Type B pancreatic cell (in vitro differentiated cells): ENCODE data around the gene CD99L2. TPM values are rescaled to one million over a fixed set of nuclear protein-coding genes. Genes with fewer than 3 reads are reported as not detected.

Experiments
- DNase-seq: peaks from one replicate; pipeline ENCODE4 v3.0.0; 2021; ENCODE audit warnings: mixed read lengths; ENCODE audit not compliant: unreplicated experiment; ENCODE audit errors: extremely low spot score
- H3K27ac Mint-ChIP-seq: 2 replicates; pipeline ENCODE4 v1.8.0; 2021; ENCODE audit warnings: mild to moderate bottlenecking, mixed read lengths
- H3K27me3 Mint-ChIP-seq: 2 replicates; pipeline ENCODE4 v1.8.0; 2021; ENCODE audit warnings: mixed read lengths
- H3K36me3 Mint-ChIP-seq: 2 replicates; pipeline ENCODE4 v1.8.0; 2021; ENCODE audit warnings: mixed read lengths
- H3K4me1 Mint-ChIP-seq: one replicate; pipeline ENCODE4 v1.8.0; 2021; ENCODE audit warnings: mixed read lengths; ENCODE audit not compliant: unreplicated experiment
- H3K4me3 Mint-ChIP-seq: 2 replicates; pipeline ENCODE4 v1.8.0; 2021; ENCODE audit warnings: mild to moderate bottlenecking, mixed read lengths
- H3K9me3 Mint-ChIP-seq: 2 replicates; pipeline ENCODE4 v1.8.0; 2021; ENCODE audit warnings: mixed read lengths
- total RNA-seq: library from RNA; stranded (reverse); gene quantifications from 2 replicates; pipeline ENCODE4 v1.2.1, GENCODE V29; 2021; ENCODE audit warnings: low replicate concordance
- TF ChIP-seq, protein P1 (sequence below): fragments of 200-600 bp; sonication (generic); conservative IDR thresholded peaks from 2 replicates; pipeline ENCODE4 v1.5.0; 2021; ENCODE audit warnings: antibody characterized with exemption, mild to moderate bottlenecking

The CD99L2 gene
- total RNA-seq, 1 donor from 2014 or later: 35.1 TPM

DNA sequence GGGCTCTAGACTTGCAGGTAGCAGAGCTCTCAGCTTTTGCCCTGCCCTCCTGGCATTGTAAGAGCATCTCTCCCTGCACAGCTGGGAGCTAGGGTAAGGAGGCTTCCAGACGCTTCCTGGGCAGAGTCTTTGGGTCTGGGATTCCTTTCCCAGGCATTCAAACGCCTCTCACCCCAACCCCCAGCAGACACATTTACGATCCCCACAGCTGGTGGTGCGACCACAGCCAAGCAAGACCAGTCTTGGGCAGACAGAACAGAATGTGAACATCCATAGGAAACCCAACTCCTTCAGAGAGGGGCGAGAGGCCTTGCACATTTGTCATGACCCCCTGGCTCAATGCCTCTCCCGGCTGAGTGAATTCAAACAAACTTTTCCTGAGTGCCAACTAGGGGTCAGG, 38.1 kb upstream of the CD99L2 start:
- DNase-seq: no peak
- Mint-ChIP-seq H3K27me3 (peaks cover 4% of the 10 kb centered on the region), H3K36me3 (no peaks in the 10 kb centered on the region), H3K27ac (no peak overlapping the region), H3K9me3 (peaks cover 6% of the 10 kb centered on the region), H3K4me1 (no peaks in the 10 kb centered on the region), H3K4me3 (no peak overlapping the region)
- TF ChIP-seq, protein P1, sequence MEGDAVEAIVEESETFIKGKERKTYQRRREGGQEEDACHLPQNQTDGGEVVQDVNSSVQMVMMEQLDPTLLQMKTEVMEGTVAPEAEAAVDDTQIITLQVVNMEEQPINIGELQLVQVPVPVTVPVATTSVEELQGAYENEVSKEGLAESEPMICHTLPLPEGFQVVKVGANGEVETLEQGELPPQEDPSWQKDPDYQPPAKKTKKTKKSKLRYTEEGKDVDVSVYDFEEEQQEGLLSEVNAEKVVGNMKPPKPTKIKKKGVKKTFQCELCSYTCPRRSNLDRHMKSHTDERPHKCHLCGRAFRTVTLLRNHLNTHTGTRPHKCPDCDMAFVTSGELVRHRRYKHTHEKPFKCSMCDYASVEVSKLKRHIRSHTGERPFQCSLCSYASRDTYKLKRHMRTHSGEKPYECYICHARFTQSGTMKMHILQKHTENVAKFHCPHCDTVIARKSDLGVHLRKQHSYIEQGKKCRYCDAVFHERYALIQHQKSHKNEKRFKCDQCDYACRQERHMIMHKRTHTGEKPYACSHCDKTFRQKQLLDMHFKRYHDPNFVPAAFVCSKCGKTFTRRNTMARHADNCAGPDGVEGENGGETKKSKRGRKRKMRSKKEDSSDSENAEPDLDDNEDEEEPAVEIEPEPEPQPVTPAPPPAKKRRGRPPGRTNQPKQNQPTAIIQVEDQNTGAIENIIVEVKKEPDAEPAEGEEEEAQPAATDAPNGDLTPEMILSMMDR: no peak

DNA sequence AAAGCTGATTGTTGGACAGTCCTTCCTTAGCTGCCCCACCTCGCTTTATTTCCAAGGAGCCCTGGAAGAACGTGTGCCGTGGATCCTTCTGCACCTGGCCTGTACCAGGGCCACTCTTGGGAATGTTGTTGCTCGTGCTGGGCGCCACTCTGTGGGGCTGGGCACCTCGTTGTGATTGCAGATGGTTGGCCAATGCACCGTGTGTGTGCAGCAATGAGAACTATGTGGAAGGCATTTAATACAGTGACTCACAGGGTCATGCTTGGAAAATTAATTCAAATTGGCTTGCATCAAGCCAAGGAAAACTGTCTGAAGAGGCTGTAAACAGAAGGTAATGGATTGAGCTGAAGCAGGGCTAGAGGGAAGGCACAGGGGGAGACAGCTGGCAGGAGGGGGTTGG, 37.0 kb upstream of the CD99L2 start:
- no peak overlapping the region for H3K27ac Mint-ChIP-seq
- peaks cover 6% of the 10 kb centered on the region for H3K9me3 Mint-ChIP-seq
- no peak overlapping the region for H3K4me3 Mint-ChIP-seq
- H3K4me1 Mint-ChIP-seq: no peaks in the 10 kb centered on the region
- H3K36me3 Mint-ChIP-seq: no peaks in the 10 kb centered on the region
- TF ChIP-seq, protein P1: no peak
- peaks cover 4% of the 10 kb centered on the region for H3K27me3 Mint-ChIP-seq
- DNase-seq: no peak

DNA sequence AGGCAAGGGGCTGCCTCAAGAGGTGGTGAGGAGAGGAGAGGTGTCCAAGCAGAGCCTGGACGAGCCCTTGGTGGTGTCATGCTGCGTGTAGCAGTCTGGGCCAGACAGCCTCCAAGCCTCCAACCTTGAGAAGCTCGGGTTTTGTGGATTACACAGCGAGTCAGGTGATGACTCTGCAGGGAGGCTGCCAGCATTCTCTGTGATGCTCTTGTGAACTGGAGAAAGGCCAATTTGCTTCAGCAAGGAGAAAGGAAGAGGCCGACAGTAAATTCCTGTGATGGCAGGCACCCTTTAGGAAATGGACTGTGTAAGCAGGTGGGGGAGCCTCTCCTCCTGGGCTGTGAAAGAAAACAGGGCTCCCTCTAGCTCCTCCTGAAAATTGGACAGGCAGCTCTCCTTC, 36.0 kb upstream of the CD99L2 start:
- no peaks in the 10 kb centered on the region for H3K4me1 Mint-ChIP-seq
- peak overlapping the region; percentile 30 for H3K27ac Mint-ChIP-seq
- H3K9me3 Mint-ChIP-seq: peaks cover 6% of the 10 kb centered on the region
- H3K4me3 Mint-ChIP-seq: no peak overlapping the region
- no peak for DNase-seq
- H3K36me3 Mint-ChIP-seq: no peaks in the 10 kb centered on the region
- TF ChIP-seq, protein P1: no peak
- peaks cover 4% of the 10 kb centered on the region for H3K27me3 Mint-ChIP-seq

DNA sequence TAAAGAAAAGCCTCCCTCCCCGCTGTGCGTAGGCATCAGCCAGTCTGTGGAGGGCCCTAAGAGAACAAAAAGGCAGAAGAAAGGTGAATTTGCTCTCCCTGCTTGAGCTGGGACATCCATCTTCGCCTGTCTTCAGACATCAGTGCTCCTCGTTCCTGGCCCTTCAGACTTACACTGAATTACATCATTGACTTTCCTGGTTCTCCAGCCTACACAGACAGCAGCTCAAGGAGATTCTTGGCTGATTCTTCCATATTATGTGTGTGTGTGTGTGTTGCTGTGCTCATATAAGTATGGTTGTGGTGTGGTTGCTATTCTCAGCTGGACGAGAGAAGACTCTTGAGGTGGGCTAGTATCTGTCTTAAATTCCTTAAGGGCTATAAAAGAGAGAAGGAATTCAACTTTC, 35.5 kb upstream of the CD99L2 start:
- no peak overlapping the region for H3K4me3 Mint-ChIP-seq
- no peak for DNase-seq
- peaks cover 4% of the 10 kb centered on the region for H3K27me3 Mint-ChIP-seq
- H3K9me3 Mint-ChIP-seq: peaks cover 6% of the 10 kb centered on the region
- peak overlapping the region; percentile 30 for H3K27ac Mint-ChIP-seq
- TF ChIP-seq, protein P1: no peak
- no peaks in the 10 kb centered on the region for H3K4me1 Mint-ChIP-seq
- no peaks in the 10 kb centered on the region for H3K36me3 Mint-ChIP-seq

DNA sequence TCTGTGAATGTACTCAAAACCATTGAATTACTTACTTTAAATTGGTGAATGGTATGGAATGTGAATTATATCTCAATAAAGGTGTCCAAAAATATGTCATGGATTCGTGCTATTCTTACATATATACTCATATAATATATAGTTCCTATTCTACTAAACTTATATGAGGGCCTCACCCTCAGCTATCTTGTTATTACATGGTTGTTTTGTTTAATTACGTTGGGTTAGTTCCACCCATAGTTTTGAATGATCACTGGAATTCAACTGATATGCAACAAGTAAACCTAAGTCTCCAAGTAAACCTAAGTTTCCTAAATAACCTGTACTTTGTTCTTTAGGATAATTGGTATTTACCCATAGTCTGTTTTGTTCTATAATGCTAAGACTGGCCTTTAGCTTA, 30.6 kb upstream of the CD99L2 start:
- Mint-ChIP-seq H3K27me3 (peaks cover 2% of the 10 kb centered on the region), H3K9me3 (no peaks in the 10 kb centered on the region), H3K36me3 (no peaks in the 10 kb centered on the region), H3K27ac (no peak overlapping the region), H3K4me1 (no peaks in the 10 kb centered on the region), H3K4me3 (no peak overlapping the region)
- no peak for DNase-seq
- TF ChIP-seq, protein P1: no peak

DNA sequence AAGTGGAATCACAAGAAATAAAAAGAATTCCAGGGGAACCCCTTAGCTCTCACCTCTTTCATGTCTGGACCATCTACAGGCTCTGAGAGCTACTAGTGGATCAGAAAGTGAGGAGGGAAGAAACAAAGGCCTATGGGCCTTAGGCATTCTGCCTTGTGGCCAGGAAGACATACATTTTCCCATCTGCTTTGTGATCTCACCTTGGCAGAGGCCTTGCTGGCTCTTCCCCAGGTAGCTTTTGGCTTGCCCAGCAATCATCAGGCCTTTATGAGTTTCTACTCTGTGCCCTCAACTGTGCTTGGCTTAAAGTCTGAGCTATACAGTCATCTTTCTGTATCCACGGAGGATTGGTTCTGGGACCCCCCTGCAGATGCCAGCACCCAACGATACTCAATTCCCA, 28.3 kb upstream of the CD99L2 start:
- Mint-ChIP-seq H3K4me1 (no peaks in the 10 kb centered on the region), H3K36me3 (no peaks in the 10 kb centered on the region), H3K9me3 (no peaks in the 10 kb centered on the region), H3K27me3 (no peaks in the 10 kb centered on the region), H3K27ac (no peak overlapping the region), H3K4me3 (no peak overlapping the region)
- TF ChIP-seq, protein P1: no peak
- no peak for DNase-seq
